Activated naive CD8-positive, alpha-beta T cell treated with anti-CD3 and anti-CD28 coated beads, Interleukin-2, amount 50 U/mL, for 16 hours (primary cell): ENCODE data around the gene FRMPD4.

Source experiments
- DNase-seq: peaks from one replicate; pipeline ENCODE4 v3.0.0-alpha.2; 2020; ENCODE audit warnings: low read depth, low spot score

Gene FRMPD4

GRCh38 chrX:12366440-12366839, 228.2 kb downstream of the FRMPD4 start:
- DNase-seq = no peak

- no peak for DNase-seq
Observed at GRCh38 chrX:12367254-12367653, 229.0 kb downstream of the FRMPD4 start.

GRCh38 chrX:12370497-12370986, 232.3 kb downstream of the FRMPD4 start:
- no peak for DNase-seq

GRCh38 chrX:12372111-12372510, 233.8 kb downstream of the FRMPD4 start:
- DNase-seq = no peak

GRCh38 chrX:12374286-12374685, 236.0 kb downstream of the FRMPD4 start:
- DNase-seq = no peak

GRCh38 chrX:12378253-12378652, 240.0 kb downstream of the FRMPD4 start:
- no peak for DNase-seq

- no peak for DNase-seq
Observed at GRCh38 chrX:12378706-12379105, 240.4 kb downstream of the FRMPD4 start.

GRCh38 chrX:12379671-12380070, 241.4 kb downstream of the FRMPD4 start:
- no peak for DNase-seq

GRCh38 chrX:12383196-12383595, 244.9 kb downstream of the FRMPD4 start:
- no peak for DNase-seq

- no peak for DNase-seq
Observed at GRCh38 chrX:12390301-12390700, 252.0 kb downstream of the FRMPD4 start.

GRCh38 chrX:12396584-12396983, 258.3 kb downstream of the FRMPD4 start:
- no peak for DNase-seq

- DNase-seq = no peak
Observed at GRCh38 chrX:12400218-12400617, 261.9 kb downstream of the FRMPD4 start.

GRCh38 chrX:12401252-12401651, 263.0 kb downstream of the FRMPD4 start:
- DNase-seq = no peak

- no peak for DNase-seq
Observed at GRCh38 chrX:12403474-12404082, 265.3 kb downstream of the FRMPD4 start.

- DNase-seq = no peak
Observed at GRCh38 chrX:12405306-12405705, 267.0 kb downstream of the FRMPD4 start.

GRCh38 chrX:12410523-12410922, 272.2 kb downstream of the FRMPD4 start:
- no peak for DNase-seq

GRCh38 chrX:12411831-12412230, 273.6 kb downstream of the FRMPD4 start:
- DNase-seq = no peak

- no peak for DNase-seq
Observed at GRCh38 chrX:12412561-12412960, 274.3 kb downstream of the FRMPD4 start.

- DNase-seq = no peak
Observed at GRCh38 chrX:12419591-12419990, 281.3 kb downstream of the FRMPD4 start.

GRCh38 chrX:12421918-12422317, 283.6 kb downstream of the FRMPD4 start:
- DNase-seq = no peak

GRCh38 chrX:12423346-12423745, 285.1 kb downstream of the FRMPD4 start:
- no peak for DNase-seq

GRCh38 chrX:12425496-12425895, 287.2 kb downstream of the FRMPD4 start:
- no peak for DNase-seq

GRCh38 chrX:12426420-12426819, 288.1 kb downstream of the FRMPD4 start:
- no peak for DNase-seq

- DNase-seq = no peak
Observed at GRCh38 chrX:12434493-12434892, 296.2 kb downstream of the FRMPD4 start.
